ENCODE measurements around the gene PCNX2. TPM values are rescaled to one million over a fixed set of nuclear protein-coding genes. Genes with fewer than 3 reads are reported as not detected.

Gene PCNX2
- total and polyA plus RNA-seq, 2 of the 8 experiments (the other 6 are each of a cell fraction or from before 2014, with no cell fraction given) = 46.1 to 57.6 TPM

GRCh38 chr1:233105225-233105624, 190.3 kb downstream of the PCNX2 start:
- Histone ChIP-seq H3K4me2 (ENCODE audit: insufficient read depth in 1 of 2, low read depth in 2 of 2, low read length in 2 of 2) (no peak overlapping the region), H3K9ac (replicated peaks in 1 of 4; ENCODE audit: extremely low read depth in 1 of 4, low read depth in 3 of 4, low read length in 3 of 4) (no peak overlapping the region), H3K4me3 (ENCODE audit: extremely low read depth in 1 of 4, insufficient read depth in 2 of 4, low read depth in 3 of 4, low read length in 4 of 4) (no peak overlapping the region), H3K27ac (ENCODE audit: low read depth, low read length) (no peak overlapping the region), H4K8ac (ENCODE audit: extremely low read depth, insufficient read depth, low read length) (no peak overlapping the region), H2AFZ (ENCODE audit: low read length) (no peak overlapping the region), H3K4ac (replicated peaks; ENCODE audit: insufficient read length, low read depth, low read length) (no peak overlapping the region), H2BK12ac (ENCODE audit: low read depth, low read length) (no peak overlapping the region), H4K5ac (ENCODE audit: insufficient read length, low read depth, low read length) (no peak overlapping the region), H3K4me1 (replicated peaks in 1 of 4; ENCODE audit: control insufficient read depth in 3 of 4, insufficient read depth in 4 of 4, low read length in 3 of 4) (peaks cover 0 to 2% (median 2%) of the 10 kb centered on the region in 4 experiments; a peak in 4 of 7 replicates), H3K14ac (ENCODE audit: insufficient read length) (no peak overlapping the region), H3K9me3 (ENCODE audit: insufficient read depth in 2 of 2, low read depth in 1 of 2, low read length in 1 of 2) (no peaks in the 10 kb centered on the region), H3K23me2 (ENCODE audit: low read depth, low read length) (no peaks in the 10 kb centered on the region), H2BK20ac (ENCODE audit: low read length) (no peak overlapping the region), H2BK120ac (replicated peaks; ENCODE audit: low read depth, low read length) (no peak overlapping the region), H3K27me3 (replicated peaks in 1 of 4; ENCODE audit: control insufficient read depth in 3 of 4, extremely low read depth in 1 of 4, insufficient read depth in 3 of 4, low read length in 3 of 4) (no peaks in the 10 kb centered on the region), H2AK5ac (ENCODE audit: low read depth, low read length) (no peak overlapping the region), H3K79me2 (ENCODE audit: control insufficient read depth in 1 of 2, insufficient read depth in 2 of 2, low read length in 2 of 2) (no peaks in the 10 kb centered on the region), H4K20me1 (replicated peaks in 1 of 2; ENCODE audit: control insufficient read depth in 1 of 2, insufficient read depth in 2 of 2, low read length in 2 of 2) (no peaks in the 10 kb centered on the region), H2BK15ac (ENCODE audit: low read length) (no peak overlapping the region), H3K56ac (replicated peaks; ENCODE audit: insufficient read length, low read depth, low read length) (no peak overlapping the region), H3K23ac (ENCODE audit: insufficient read length) (no peak overlapping the region), H2BK5ac (ENCODE audit: low read depth, low read length) (no peak overlapping the region), H3K36me3 (ENCODE audit: control insufficient read depth in 2 of 4, insufficient read depth in 4 of 4, low read length in 3 of 4) (peaks cover 0 to 5% (median 3%) of the 10 kb centered on the region in 4 experiments; a peak in 3 of 8 replicates), H4K91ac (replicated peaks; ENCODE audit: insufficient read length, low read length) (no peak overlapping the region), H3K79me1 (ENCODE audit: low read depth, low read length) (no peaks in the 10 kb centered on the region), H3K18ac (ENCODE audit: extremely low read depth, low read length) (no peak overlapping the region)
- no peak for DNase-seq (ENCODE audit: low read depth in 1 of 2, low spot score in 2 of 2)
- TF ChIP-seq ASH2L (IDR thresholded peaks at IDR 0.05; ENCODE audit: low read length) (no peak), TAF7 (optimal IDR thresholded peaks at IDR 0.05; ENCODE audit: borderline replicate concordance, low read depth, low read length) (no peak), ATF3 (IDR thresholded peaks at IDR 0.05; ENCODE audit: insufficient read depth, low read depth, low read length) (no peak), CBX8 (IDR thresholded peaks at IDR 0.05; ENCODE audit: borderline replicate concordance, low read depth, low read length) (no peak), TBP (IDR thresholded peaks at IDR 0.05; ENCODE audit: low read depth, low read length) (no peak), JUN (IDR thresholded peaks at IDR 0.05; ENCODE audit: low read depth, low read length) (no peak), POLR2A (IDR thresholded peaks at IDR 0.05; ENCODE audit: control extremely low read depth in 1 of 2, low read depth in 2 of 2, low read length in 2 of 2) (no peak), NRF1 (IDR thresholded peaks at IDR 0.05; ENCODE audit: low read depth, low read length) (no peak)
- no peak for FAIRE-seq
- ChIA-PET POLR2A (ENCODE audit: partially characterized antibody) (no interaction called here), CTCF (ENCODE audit: partially characterized antibody) (no interaction called here)
- WGBS, 2 experiments (ENCODE audit: extremely low coverage in 1 of 2, insufficient coverage in 1 of 2, insufficient read length in 1 of 2, insufficient replicate concordance in 2 of 2, low coverage in 1 of 2, low lambda C conversion rate in 2 of 2, missing lambda C conversion rate in 1 of 2) = 75% methylated on average over 1 of the region's 1 CpG; no CpG with 5 or more reads in 1 of the 2 experiments
